IPS-18c (cell line): ENCODE measurements around the gene SOBP.

ENCODE experiments used
- H3K4me3 ChIP-seq: 2 replicates; pipeline ENCODE4 v1.7.0; 2013; ENCODE audit warnings: low read depth, mild to moderate bottlenecking, low read length, moderate library complexity; ENCODE audit not compliant: insufficient read depth
- H3K9me3 ChIP-seq: one replicate; pipeline ENCODE4 v1.6.1; 2013; ENCODE audit warnings: mild to moderate bottlenecking, low read length, moderate library complexity; ENCODE audit not compliant: control insufficient read depth, insufficient read depth

The SOBP gene

GRCh38 chr6:107614828-107615227 lies 124.9 kb downstream of the SOBP start:
- no peaks in the 10 kb centered on the region for H3K9me3 ChIP-seq
- H3K4me3 ChIP-seq = no peak overlapping the region

GRCh38 chr6:107616775-107617174 lies 126.9 kb downstream of the SOBP start:
- Histone ChIP-seq H3K9me3 (no peaks in the 10 kb centered on the region), H3K4me3 (no peak overlapping the region)

GRCh38 chr6:107617341-107617932 lies 127.5 kb downstream of the SOBP start:
- no peak overlapping the region for H3K4me3 ChIP-seq
- H3K9me3 ChIP-seq = no peaks in the 10 kb centered on the region

- H3K4me3 ChIP-seq = no peak overlapping the region
- no peaks in the 10 kb centered on the region for H3K9me3 ChIP-seq
Measured at GRCh38 chr6:107618672-107619071, 128.8 kb downstream of the SOBP start.

- Histone ChIP-seq H3K4me3 (no peak overlapping the region), H3K9me3 (no peaks in the 10 kb centered on the region)
Measured at GRCh38 chr6:107620732-107621131, 130.8 kb downstream of the SOBP start.

- Histone ChIP-seq H3K4me3 (no peak overlapping the region), H3K9me3 (no peaks in the 10 kb centered on the region)
Measured at GRCh38 chr6:107621229-107621937, 131.5 kb downstream of the SOBP start.

- no peak overlapping the region for H3K4me3 ChIP-seq
- H3K9me3 ChIP-seq = no peaks in the 10 kb centered on the region
Measured at GRCh38 chr6:107622269-107622668, 132.4 kb downstream of the SOBP start.

- no peak overlapping the region for H3K4me3 ChIP-seq
- no peaks in the 10 kb centered on the region for H3K9me3 ChIP-seq
Measured at GRCh38 chr6:107624050-107624449, 134.1 kb downstream of the SOBP start.

GRCh38 chr6:107624541-107624940 lies 134.6 kb downstream of the SOBP start:
- Histone ChIP-seq H3K9me3 (no peaks in the 10 kb centered on the region), H3K4me3 (no peak overlapping the region)

GRCh38 chr6:107625264-107625663 lies 135.3 kb downstream of the SOBP start:
- no peaks in the 10 kb centered on the region for H3K9me3 ChIP-seq
- no peak overlapping the region for H3K4me3 ChIP-seq

- H3K9me3 ChIP-seq = no peaks in the 10 kb centered on the region
Measured at GRCh38 chr6:107626645-107627044, 136.7 kb downstream of the SOBP start.

GRCh38 chr6:107627969-107628368 lies 138.1 kb downstream of the SOBP start:
- H3K9me3 ChIP-seq = no peaks in the 10 kb centered on the region

More at GRCh38 chr6:107626645-107627044, 136.7 kb downstream of the SOBP start:
- H3K4me3 ChIP-seq = no peak overlapping the region

GRCh38 chr6:107628878-107629277 lies 139.0 kb downstream of the SOBP start:
- Histone ChIP-seq H3K9me3 (no peaks in the 10 kb centered on the region), H3K4me3 (no peak overlapping the region)

More at GRCh38 chr6:107627969-107628368, 138.1 kb downstream of the SOBP start:
- no peak overlapping the region for H3K4me3 ChIP-seq

- Histone ChIP-seq H3K4me3 (no peak overlapping the region), H3K9me3 (no peaks in the 10 kb centered on the region)
Measured at GRCh38 chr6:107629548-107630129, 139.7 kb downstream of the SOBP start.

- H3K4me3 ChIP-seq = no peak overlapping the region
- no peaks in the 10 kb centered on the region for H3K9me3 ChIP-seq
Measured at GRCh38 chr6:107630348-107630977, 140.5 kb downstream of the SOBP start.

GRCh38 chr6:107632381-107633136 lies 142.6 kb downstream of the SOBP start:
- no peak overlapping the region for H3K4me3 ChIP-seq
- H3K9me3 ChIP-seq = no peaks in the 10 kb centered on the region

- H3K4me3 ChIP-seq = no peak overlapping the region
- H3K9me3 ChIP-seq = no peaks in the 10 kb centered on the region
Measured at GRCh38 chr6:107633680-107634323, 143.9 kb downstream of the SOBP start.
